GM18867 (cell line): Measurements from ENCODE around the gene ODC1.
"Not testable (repeated sequence)": the region's sequence is repeated elsewhere in the genome, so short reads cannot be mapped to it uniquely, and the experiment has no call there.

ENCODE experiments used
- ATAC-seq: cut with Tn5 transposase; IDR thresholded peaks from one replicate; pipeline ENCODE4 v1.9.1; 2021; ENCODE audit warnings: mild to moderate bottlenecking, moderate library complexity; ENCODE audit not compliant: unreplicated experiment

Gene ODC1

DNA sequence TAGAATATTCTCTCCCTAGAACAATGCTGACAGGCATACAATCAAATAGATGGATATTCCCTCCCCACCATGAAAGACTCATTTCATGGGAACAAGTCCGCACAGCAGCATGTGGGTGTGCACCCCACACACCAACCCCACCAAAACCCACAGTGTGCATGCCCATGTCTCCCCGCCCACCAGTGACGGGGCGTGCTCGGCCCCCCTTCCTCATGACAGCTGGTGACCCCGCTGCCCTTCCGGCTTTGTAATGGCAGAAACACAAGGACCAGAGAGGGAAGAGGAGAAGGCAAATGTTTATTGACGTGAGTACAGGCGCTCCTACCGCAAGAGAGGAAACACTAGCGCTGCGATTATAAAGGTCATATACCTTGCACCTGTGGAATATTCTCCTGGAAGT is 30.8 kb upstream of the ODC1 start:
- ATAC-seq: no peak

DNA sequence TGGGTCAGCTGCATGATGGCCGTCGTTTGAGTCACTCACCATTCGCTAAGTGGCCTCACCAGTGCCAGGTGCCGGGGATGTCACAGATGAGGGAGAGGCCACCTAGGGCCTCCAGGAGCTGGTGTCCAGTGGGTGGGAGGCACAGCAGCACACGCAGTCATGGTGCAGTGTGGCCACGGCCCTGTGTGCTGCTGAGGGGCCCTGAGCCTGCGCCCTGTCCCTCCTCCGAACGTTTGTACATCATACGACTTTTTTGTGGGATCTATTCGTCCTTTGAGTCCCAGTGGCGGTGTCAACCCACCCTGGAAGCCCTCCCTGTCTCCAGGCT is 30.1 kb upstream of the ODC1 start:
- ATAC-seq: no peak

DNA sequence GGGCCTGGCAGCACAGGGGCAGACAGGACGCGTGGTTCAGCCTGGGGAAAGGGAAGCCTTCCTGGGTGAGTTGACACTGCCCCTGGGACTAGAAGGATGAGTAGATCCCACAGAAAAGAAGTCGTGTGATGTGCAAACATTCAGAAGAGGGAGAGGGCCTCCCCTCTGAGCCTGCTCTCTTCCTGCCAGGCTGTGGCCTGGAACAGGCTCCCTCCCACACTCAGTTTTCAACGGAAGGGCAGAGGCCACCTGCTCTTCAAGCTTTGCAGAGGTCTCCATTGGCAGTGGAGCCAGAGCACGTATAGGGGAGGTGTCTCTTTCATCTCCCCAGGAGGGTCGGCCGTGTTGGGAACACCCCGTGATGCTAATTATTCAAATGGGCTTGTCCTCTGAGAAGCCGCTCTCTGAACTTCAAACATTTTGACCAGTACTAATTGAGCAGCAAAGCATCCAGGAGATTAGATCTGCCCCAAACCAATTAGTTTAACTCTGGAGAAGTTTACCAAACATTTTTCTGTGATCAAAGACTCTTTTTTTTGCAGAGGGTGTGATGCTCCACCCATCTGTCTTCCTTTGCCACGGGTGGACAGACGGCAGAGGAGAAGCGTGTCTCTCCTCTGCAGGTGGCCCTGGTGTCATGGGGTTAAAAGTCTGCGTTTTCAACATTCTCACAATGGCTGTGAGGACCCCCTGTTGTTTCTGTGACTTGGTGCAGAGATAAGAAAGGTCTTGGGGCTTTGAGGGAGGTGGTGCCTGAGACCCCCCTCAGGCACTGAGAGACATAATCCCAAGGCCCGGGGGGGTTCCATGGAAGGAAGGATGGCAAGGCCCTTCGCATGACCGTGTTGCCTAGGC is 29.5 kb upstream of the ODC1 start:
- ATAC-seq: no peak

DNA sequence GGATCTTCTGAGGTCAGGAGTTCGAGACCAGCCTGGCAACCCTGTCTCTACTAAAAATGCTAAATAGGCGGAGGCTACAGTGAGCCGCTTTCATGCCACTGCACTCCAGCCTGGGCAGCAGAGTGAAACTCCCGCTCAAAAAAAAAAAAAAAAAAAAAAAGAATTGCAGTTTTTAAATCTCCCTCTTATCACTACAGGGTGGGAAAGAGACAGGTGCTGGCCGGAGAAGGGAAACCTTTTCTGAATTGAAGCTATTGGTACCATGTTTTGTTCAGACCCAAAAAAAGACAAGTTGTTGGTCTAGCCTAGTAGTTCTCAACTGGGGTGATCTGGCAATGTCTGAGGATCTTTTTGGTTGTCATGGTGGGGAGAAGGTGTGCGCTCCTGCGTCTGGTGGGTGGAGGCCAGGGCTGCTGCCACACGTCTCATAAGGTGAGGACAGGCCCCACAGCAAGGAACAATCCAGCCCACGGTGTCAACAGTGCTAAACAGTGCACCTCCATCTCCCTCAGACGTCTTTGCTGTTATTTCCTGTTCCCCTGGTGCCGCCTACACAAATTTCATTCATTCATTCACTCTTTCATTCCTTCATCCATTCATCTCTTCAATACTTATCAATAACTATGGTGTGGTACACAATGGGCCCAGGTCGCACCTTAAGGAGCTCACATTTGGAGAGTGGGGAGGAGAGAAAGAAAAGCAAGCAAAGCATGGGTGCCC is 28.8 kb upstream of the ODC1 start:
- no peak for ATAC-seq

DNA sequence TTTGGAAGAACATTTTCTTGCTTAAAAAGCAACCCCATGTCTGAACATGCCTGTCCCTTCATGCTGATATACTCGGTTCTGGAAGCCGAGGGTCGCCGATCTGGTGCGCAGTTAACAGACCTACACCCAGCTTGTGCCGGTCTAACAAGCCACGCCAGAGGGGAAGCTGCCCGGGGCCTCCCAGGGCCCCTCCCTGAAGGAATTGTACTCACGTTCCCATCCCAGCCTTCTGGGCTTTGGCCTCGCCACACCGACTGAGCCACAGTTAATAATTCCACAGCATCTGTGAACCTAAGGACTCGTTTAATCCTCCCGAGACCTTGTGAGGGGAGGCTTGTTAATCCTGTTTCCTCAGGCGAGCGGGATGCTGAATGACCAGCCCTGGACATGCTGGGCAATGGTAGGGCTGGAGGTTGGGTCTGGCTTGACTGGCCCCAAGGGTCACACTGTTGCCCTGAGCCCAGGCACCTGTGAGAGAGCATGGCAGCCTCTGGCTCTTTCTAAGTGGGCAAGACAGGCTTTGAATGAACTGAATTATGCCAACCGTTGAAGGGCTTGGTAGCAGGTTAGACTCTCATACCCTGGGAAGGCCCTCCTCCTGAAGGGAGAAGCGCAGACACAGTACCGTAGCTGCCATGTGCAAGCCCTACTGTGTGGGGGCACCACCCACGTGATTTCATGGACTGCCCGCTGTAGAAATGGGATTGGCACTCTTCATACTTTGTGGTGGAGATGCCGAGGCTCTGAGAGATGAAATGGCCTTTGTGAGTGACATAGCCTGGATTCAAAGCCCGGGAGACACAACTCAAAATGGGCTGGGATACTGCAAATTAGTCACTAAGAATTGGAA is 27.9 kb upstream of the ODC1 start:
- no peak for ATAC-seq

DNA sequence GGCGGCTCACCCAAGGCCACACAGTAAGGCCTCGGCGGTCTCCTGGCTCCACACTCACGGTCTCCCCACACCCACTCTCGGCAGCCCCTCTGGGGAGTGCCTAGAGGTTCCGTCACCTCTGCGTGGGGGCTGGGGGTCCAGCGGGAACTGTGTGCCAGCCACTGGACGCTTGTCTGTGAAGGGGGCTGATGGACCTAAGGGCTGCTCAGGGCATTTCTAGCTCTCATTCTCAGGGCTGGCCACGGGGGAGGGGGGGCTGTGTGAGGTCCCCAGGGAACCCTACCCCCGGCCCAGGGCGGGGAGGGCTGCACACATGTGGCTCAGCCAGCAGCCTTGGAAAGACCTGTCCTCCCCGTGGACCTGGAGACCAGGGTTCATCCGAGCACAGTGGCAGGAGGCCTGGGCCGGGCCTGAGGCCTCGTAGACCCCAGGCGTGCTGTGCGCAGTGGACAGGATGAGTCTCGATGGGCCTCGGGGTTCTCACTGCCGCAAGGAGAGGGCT is 27.1 kb upstream of the ODC1 start:
- no peak for ATAC-seq

DNA sequence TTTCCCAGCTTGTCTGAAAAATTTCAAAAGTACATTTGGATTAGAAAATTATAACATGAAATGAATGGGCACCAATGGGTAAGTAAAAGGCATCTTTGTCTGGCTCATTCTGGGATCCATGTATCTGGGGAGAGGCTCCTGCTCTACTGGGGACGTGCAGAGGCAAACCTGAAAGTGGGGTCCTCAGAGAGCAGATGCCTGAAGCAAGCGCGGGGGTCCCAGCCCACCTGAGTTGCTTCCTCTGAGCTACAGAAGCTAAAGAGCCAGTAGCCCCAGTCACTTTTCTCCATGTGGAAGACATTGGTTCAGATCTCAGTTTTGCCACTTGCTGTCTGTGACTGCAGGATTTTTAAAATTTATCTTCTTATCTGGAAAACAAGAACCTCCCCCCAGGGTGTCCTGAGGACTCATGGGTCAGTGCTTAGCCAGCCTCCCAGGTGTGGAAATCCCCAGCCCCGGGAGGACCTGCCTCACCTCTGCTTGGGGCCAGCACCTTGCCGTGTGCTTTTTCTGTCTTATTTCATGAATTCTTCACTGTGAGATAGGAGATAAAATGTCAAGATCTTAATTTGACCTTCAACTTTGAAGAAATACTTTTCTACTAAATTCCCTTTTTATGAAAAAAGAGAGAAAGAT is 25.1 kb upstream of the ODC1 start:
- no peak for ATAC-seq

DNA sequence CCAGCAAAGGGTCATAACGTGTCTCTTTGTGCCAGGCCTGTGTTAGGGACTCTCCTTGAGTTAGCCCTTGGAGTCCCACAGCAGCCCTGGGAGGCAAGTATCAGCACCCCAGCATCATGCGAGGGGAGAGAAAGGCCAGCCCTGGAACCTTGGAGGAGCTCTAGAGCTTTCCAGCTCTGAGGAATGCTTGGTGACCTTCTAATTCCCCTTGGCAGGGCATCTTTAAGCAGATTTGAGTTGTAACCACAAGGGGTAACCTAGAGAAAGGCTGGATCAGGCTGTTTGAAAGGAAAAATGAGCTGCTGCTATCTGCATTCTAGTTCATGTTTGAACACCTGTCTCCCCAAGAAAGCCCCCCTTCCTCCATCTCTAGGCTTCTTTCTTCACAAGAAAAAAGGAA is 23.8 kb upstream of the ODC1 start:
- no peak for ATAC-seq

DNA sequence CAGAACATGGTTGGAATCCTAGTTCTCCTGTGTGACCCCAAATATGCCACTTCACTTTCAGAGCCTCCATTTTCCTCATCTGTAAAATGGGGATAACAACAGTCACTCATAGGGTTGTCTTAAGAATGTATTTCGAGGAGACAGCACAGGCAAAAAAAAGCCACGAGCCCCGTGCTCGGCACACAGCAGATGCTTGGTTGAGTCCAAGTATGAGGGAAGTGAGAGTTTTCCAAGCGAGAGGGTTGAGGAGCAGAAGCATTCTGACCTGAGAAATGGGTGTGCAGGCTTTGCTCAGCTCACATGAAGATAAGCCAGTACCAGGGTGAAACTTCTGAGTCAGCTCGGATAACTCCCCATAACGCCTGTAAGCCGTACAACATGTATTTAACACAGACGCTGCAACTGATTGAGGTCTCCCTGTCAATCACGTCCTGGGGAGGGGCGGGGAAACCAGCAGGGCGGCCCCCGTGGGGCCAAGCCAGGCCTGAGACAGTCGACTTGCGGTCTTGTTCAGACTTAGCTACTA is 23.0 kb upstream of the ODC1 start:
- no peak for ATAC-seq

DNA sequence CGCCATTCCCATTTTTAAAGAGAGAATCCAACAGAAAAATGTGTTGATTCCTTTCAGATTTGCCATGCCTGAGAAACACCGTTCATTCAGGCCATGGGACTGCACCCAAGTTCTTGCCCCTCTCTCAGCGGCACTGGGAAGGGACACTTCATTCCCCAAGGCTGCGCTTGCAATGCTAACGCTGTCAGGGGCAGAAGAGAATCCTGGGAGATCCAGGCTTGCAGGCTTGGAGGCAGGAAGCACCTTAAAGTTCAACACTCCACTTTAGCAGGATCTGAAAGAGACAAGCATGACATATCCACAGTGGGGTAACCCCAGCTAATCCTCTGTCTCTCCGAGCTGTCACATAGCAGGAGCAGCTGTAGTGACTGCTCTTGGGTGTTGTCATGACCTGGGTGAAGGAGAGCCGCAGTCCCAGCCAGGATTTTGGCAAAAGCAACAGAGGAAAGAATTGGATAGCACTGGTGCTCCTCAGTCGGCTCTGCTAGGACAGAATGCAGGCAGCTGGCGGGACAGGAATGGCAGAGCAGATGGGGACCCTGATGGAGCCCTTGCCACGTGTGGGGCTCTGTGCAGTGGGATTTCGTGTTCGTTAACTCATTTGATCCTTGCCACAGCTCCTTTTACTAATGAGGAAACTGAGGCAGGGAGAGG is 22.0 kb upstream of the ODC1 start:
- no peak for ATAC-seq

DNA sequence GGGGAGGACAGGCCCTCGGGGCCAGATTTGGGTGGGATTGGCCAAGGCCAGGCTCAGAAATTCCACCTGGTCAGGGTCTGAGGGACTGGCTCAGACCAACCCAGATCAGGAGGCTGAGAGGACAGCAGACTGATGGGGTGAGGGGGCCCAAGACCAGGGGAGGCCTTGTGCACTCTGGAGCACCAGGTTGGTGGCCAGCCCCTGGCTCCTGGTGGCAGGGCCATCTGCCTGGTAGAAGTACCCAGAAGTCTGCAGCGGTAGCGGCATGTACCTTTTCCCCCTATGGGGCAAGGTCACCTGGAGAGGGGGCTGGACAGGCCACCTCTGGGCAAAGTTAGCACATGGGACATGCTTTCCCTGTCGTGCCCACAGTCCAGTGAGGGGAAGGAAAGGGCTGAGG is 21.2 kb upstream of the ODC1 start:
- no peak for ATAC-seq

DNA sequence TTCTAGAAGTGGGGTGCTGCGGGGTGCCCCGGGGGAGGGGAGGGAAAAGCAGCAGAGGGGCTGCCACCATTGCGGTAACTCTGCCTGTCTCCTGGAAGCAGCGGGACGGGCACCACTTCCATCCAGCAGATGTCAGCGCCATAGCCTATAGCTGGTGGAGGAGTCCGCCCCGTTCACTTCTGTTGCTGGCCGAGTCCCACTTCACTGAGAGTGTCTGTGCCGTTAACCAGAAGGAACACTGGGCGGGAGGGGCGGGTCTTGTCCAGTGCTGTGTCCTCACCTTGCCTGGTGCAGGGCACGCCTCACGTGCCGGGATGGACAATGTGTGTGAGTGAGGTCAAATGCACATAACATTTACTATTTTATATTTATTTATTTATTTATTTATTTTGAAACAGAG is 19.3 kb upstream of the ODC1 start:
- ATAC-seq: no peak

DNA sequence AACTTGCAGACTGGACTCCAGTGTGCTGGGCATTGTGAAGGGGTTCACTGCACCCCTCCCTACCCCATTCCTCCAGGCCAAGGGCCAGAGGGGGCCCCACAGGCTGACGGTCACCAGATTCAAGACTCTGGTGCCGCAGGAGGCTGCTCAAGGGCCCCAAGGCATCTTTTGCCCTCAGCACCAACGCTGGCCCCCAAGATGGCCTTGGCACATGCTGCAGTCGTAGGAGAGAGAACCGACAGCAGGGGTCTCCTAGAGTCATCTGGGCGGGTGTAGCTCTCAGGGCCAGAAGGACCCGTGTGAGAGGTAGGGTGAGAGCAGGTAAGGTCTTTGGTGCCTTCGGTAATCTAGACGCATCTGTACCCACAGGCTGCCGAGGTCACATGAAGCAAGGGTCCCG is 18.7 kb upstream of the ODC1 start:
- no peak for ATAC-seq

DNA sequence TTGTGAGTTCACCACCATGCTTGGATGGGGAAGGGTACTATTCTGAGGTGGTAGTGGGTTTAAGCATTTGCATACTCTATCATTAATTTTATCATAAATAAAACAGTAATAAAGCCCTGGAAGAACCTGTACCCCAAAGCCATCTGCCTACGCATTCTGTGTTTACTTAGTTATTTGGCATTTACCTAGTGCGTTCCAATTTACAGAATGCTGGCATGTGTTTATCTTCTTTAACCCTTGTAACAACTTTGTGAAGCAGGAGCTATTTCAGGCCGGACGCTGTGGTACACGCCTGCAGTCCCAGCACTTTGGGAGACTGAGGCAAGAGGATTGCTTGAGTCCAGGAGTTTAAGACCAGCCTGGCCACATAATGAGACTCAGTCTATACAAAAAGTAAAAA is 17.8 kb upstream of the ODC1 start:
- ATAC-seq: no peak

DNA sequence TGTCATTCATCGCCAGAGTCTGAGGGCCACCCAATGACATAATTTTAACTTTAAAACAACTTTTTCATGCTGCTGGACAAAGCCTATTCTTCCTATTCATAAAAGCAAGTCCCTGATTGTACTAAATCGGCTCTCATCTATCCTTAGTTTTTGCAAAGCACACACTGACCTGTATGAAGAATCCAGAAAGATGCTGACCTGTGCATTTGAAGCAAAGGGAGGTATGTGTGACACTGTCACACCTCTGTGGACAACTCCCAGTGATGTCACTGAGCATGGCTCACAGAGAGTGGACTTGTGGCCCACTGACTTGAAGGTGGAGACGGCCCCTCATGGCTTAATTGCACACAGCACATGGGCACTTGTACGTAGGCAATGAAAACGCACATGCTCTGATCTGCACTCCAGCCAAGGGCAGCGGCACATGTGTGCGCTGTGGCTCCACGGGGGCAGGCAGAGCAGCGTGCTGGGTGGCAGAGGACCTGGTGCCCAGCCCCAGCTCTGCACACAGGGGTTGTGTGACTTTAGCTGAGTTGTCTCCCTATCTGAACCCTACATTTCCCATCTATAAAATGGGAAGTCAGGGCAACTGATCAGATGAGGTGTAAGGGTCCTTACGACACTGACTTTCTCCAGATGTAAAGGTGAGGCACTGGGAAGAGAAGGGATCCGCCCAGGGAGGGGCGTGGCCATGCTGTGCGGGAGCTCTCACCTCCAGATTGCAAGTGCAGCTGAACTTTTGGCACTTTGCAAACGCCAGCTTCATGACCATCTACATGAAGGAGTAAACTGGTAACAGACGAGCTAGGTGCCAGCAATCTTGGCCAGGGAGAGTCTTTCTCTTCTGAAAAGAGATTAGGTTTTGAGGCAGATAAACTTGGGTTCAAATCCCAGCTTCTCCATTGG is 14.3 kb upstream of the ODC1 start:
- ATAC-seq: no peak

DNA sequence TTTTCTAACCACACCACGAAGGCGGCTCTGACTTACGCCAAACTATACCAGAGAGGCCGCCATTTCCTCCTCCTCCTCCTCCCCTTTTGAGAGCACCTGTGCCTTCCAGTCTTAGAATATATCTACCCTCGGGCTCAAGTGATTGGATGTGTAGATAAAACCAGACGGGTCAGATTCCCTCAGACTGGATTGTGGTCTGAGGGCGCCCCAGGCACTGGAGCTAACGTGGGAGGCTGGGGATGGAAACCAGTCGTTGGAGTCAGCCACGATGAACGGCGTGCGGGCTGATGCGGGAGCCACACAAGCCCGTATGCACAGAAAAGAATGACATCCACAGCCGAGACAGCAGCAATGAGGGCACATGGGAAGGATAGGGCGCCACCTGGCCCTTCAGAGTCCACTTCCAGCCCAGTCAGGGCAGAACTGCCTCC is 12.3 kb upstream of the ODC1 start:
- ATAC-seq: no peak

DNA sequence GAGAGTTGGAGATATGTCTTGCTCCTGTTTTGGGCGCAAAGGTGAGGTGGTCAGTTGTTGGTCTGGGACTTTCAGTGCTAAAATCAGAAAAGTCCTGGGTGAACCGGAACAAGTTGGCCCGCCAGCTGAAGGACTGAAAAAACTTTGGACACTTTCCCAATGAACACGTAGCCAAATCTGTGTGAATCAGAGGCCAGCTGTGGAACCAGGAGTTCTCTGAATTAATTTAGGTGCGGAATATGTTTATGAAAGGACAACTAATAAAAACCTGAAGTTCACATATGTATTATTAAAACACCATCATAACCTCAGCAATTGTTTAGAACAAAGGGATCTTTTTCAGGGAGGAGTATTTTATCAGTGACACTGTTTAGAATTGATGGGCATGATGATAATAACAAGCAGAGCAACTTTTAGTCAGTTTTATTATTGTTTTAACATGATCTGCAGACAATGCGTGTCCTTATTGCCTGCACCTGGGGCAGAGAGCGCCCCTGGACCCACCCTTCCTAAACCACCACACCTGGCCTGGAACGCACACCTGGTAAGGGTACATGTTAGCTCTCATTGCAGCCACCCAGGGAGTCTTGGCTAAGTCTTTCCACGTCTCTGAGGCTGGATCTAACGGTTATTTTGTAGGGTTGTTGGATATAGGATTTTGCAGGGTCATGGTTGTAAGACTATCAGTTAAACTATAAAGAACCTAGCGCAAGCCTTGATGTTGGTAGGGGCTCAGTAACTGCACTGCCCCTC is 9.9 kb upstream of the ODC1 start:
- ATAC-seq: no peak

DNA sequence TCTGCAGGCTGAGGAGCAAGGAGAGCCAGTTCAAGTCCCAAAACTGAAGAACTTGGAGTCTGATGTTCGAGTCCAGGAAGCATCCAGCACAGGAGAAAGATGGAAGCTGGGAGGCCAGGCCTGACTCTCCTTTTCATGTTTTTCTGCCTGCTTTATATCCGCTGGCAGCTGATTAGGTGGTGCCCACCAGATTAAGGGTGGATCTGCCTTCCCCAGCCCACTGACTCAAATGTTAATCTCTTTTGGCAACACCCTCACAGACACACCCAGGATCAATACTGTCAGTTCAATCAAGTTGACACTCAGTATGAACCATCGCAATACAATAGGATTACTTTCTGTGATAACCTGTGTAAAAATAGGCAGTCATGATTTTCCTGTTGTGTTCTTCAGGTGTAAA is 9.1 kb upstream of the ODC1 start:
- not testable (repeated sequence) for ATAC-seq

DNA sequence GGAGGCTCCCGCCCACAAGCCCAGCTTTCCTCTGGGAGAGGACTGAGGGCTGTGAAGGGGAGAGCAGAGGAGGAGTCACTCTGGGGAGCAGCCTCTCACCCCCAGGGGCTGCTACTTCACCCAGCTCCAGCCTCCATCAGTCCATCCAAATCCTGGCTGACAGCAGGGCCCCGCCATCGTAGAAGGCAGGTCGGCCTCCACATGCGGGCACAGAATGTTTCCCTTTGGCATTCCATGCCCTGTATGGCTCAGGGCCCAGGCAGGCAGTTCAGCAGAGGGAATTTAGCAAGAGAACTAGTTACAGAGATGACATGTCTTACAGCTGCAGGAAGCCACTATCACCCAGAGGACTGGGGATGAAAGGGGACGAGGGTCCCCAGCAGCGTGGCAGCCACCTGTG is 6.4 kb upstream of the ODC1 start:
- ATAC-seq: no peak
